Neural cell (in vitro differentiated cells): ENCODE results near the gene COG5. TPM values are rescaled to one million over a fixed set of nuclear protein-coding genes. Genes with fewer than 3 reads are reported as not detected.

Experiments
- H2AFZ ChIP-seq: fragments of 200-600, 300-800 bp; sonication (generic), shearing (Covaris generic); 2 replicates; pipeline ENCODE4 v1.6.0; 2014; ENCODE audit warnings: low read depth, mild to moderate bottlenecking, antibody characterized with exemption, low read length, moderate library complexity
- H3F3A ChIP-seq: fragments of 200-600 bp; shearing (Covaris generic); 2 replicates; pipeline ENCODE4 v1.6.1; 2016; ENCODE audit warnings: mild to moderate bottlenecking, moderate library complexity, mixed read lengths, antibody characterized with exemption, low read length; ENCODE audit not compliant: insufficient read depth, poor library complexity, severe bottlenecking
- H3K27ac ChIP-seq: fragments of 200-600, 300-800 bp; sonication (generic), shearing (Covaris generic); 2 replicates; pipeline ENCODE4 v1.5.1; 2014; ENCODE audit warnings: mild to moderate bottlenecking, low read length, moderate library complexity
- H3K27me3 ChIP-seq: fragments of 300-800, 200-600 bp; sonication (generic), shearing (Covaris generic); 2 replicates; pipeline ENCODE4 v1.6.0; 2014; ENCODE audit warnings: mild to moderate bottlenecking, low read depth, low read length, moderate library complexity; ENCODE audit not compliant: insufficient read depth
- H3K36me3 ChIP-seq: fragments of 300-800, 200-600 bp; sonication (generic), shearing (Covaris generic); 2 replicates; pipeline ENCODE4 v1.5.1; 2014; ENCODE audit warnings: mild to moderate bottlenecking, antibody characterized with exemption, low read length, moderate library complexity; ENCODE audit not compliant: insufficient read depth
- H3K4me2 ChIP-seq: fragments of 300-800, 200-600 bp; sonication (generic), shearing (Covaris generic); 2 replicates; pipeline ENCODE4 v1.6.0; 2014; ENCODE audit warnings: mild to moderate bottlenecking, low read length
- H3K4me3 ChIP-seq: fragments of 300-800, 200-600 bp; sonication (generic), shearing (Covaris generic); 2 replicates; pipeline ENCODE4 v1.5.1; 2014; ENCODE audit warnings: mild to moderate bottlenecking, low read length, moderate library complexity
- H3K79me2 ChIP-seq: fragments of 200-600 bp; shearing (Covaris generic); replicated peaks from 2 replicates; pipeline ENCODE4 v1.6.0; 2014; ENCODE audit warnings: mild to moderate bottlenecking, low read length, moderate library complexity; ENCODE audit not compliant: insufficient read depth
- H3K9ac ChIP-seq: fragments of 300-800, 200-600 bp; sonication (generic), shearing (Covaris generic); 2 replicates; pipeline ENCODE4 v1.6.1; 2016; ENCODE audit warnings: mild to moderate bottlenecking, low read length, mixed read lengths
- H3K9me2 ChIP-seq: fragments of 200-600 bp; shearing (Covaris generic); 2 replicates; pipeline ENCODE4 v1.6.1; 2016; ENCODE audit warnings: mild to moderate bottlenecking, low read length, mixed read lengths; ENCODE audit not compliant: insufficient read depth
- H3K9me3 ChIP-seq: fragments of 200-600, 300-800 bp; sonication (generic), shearing (Covaris generic); 2 replicates; pipeline ENCODE4 v1.6.1; 2016; ENCODE audit warnings: mild to moderate bottlenecking, mixed run types, low read length, moderate library complexity, mixed read lengths
- H4K20me1 ChIP-seq: fragments of 200-600 bp; shearing (Covaris generic); 2 replicates; pipeline ENCODE4 v1.6.1; 2016; ENCODE audit warnings: mild to moderate bottlenecking, mixed run types; ENCODE audit not compliant: insufficient read depth
- EP300 ChIP-seq: fragments of 450-650 bp; conservative IDR thresholded peaks from 2 replicates; pipeline ENCODE4 v1.6.1; 2014; ENCODE audit warnings: antibody characterized with exemption, mild to moderate bottlenecking, moderate library complexity; ENCODE audit not compliant: poor library complexity, severe bottlenecking
- EZH2 ChIP-seq: fragments of 200-600, 300-800 bp; shearing (Covaris generic), sonication (generic); IDR thresholded peaks from 2 replicates; pipeline ENCODE4 v1.6.1; 2014; ENCODE audit warnings: antibody characterized with exemption, low read length, borderline replicate concordance, mild to moderate bottlenecking; ENCODE audit not compliant: insufficient read depth, poor library complexity, severe bottlenecking
- MXI1 ChIP-seq: fragments of 450-650 bp; conservative IDR thresholded peaks from 2 replicates; pipeline ENCODE4 v1.6.1; 2014; ENCODE audit warnings: antibody characterized with exemption, mild to moderate bottlenecking; ENCODE audit not compliant: poor library complexity, severe bottlenecking
- POLR2AphosphoS5 ChIP-seq: IDR thresholded peaks from 2 replicates; pipeline ENCODE4 v1.6.1; 2012
- RAD21 ChIP-seq: fragments of 450-650 bp; conservative IDR thresholded peaks from 2 replicates; pipeline ENCODE4 v1.6.1; 2014; ENCODE audit warnings: antibody characterized with exemption, mild to moderate bottlenecking, moderate library complexity
- REST ChIP-seq: IDR thresholded peaks from 2 replicates; pipeline ENCODE4 v1.6.1; 2012; ENCODE audit warnings: borderline replicate concordance
- SMC3 ChIP-seq: fragments of 450-650 bp; conservative IDR thresholded peaks from 2 replicates; pipeline ENCODE4 v1.6.1; 2014; ENCODE audit warnings: antibody characterized with exemption, mild to moderate bottlenecking, moderate library complexity; ENCODE audit not compliant: poor library complexity
- TAF1 ChIP-seq: IDR thresholded peaks from 2 replicates; pipeline ENCODE4 v1.6.1; 2012; ENCODE audit warnings: low read depth
- polyA plus RNA-seq: library from polyadenylated mRNA; depleted of rRNA; stranded (reverse); fragments of >200 nt; gene quantifications from 2 replicates; pipeline ENCODE4 v1.2.3, GENCODE V29; 2014
- TF ChIP-seq, protein P1 (sequence below): fragments of 450-650 bp; IDR thresholded peaks from 2 replicates; pipeline ENCODE4 v1.5.1; 2014; ENCODE audit warnings: antibody characterized with exemption, mild to moderate bottlenecking, moderate library complexity; ENCODE audit not compliant: poor library complexity, severe bottlenecking

Gene COG5
- polyA plus RNA-seq, 1 donor from 2014 or later: 13.3 TPM

DNA sequence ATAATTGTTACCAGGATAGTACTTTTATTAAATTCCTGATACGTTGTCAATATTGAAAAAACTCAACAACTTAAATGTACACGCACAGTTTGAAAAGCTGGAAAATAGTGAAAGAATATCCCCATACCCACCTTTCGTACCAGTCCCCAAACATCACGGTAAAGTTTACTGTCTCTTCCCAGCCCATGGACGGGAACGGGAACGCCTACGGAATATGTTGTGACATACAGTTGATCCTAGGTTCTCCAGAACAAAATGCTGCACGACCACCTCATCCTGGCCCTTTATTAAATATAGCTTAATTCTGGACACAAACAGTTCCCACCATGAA is 15.8 kb upstream of the COG5 start:
- H3K36me3 ChIP-seq: no peaks in the 10 kb centered on the region
- no peaks in the 10 kb centered on the region for H3F3A ChIP-seq
- H3K4me2 ChIP-seq: peak overlapping the region; percentile 52
- H3K79me2 ChIP-seq: no peaks in the 10 kb centered on the region
- H3K9me2 ChIP-seq: no peaks in the 10 kb centered on the region
- H3K9me3 ChIP-seq: no peaks in the 10 kb centered on the region
- peak overlapping the region; percentile 70 for H3K9ac ChIP-seq
- peak overlapping the region; percentile 51 for H2AFZ ChIP-seq
- TF ChIP-seq TAF1 (no peak), SMC3 (no peak), EZH2 (no peak), MXI1 (no peak), RAD21 (no peak), REST (no peak), POLR2AphosphoS5 (no peak), EP300 (no peak)
- TF ChIP-seq, protein P1, sequence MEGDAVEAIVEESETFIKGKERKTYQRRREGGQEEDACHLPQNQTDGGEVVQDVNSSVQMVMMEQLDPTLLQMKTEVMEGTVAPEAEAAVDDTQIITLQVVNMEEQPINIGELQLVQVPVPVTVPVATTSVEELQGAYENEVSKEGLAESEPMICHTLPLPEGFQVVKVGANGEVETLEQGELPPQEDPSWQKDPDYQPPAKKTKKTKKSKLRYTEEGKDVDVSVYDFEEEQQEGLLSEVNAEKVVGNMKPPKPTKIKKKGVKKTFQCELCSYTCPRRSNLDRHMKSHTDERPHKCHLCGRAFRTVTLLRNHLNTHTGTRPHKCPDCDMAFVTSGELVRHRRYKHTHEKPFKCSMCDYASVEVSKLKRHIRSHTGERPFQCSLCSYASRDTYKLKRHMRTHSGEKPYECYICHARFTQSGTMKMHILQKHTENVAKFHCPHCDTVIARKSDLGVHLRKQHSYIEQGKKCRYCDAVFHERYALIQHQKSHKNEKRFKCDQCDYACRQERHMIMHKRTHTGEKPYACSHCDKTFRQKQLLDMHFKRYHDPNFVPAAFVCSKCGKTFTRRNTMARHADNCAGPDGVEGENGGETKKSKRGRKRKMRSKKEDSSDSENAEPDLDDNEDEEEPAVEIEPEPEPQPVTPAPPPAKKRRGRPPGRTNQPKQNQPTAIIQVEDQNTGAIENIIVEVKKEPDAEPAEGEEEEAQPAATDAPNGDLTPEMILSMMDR: no peak
- no peaks in the 10 kb centered on the region for H3K27me3 ChIP-seq
- no peak overlapping the region for H3K27ac ChIP-seq
- no peaks in the 10 kb centered on the region for H4K20me1 ChIP-seq
- H3K4me3 ChIP-seq: peak overlapping the region; percentile 82

DNA sequence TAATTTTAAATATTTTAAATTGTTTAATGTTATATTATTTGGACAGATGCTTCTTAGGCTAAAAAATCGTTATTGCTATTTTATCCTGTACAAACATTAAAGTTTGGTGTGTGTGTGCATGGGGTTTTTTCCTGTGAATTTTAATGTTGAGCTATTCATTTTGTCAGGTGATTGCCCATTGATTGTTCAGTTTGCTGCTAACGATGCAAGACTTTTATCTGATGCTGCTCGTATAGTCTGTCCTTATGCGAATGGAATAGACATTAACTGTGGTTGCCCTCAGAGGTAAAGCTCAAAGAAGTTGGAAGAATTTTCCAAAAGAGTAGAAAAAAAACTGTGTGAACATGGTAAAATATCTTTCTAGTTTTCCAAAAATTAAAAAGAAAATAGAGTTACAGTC is 9.8 kb upstream of the COG5 start:
- TF ChIP-seq POLR2AphosphoS5: no peak
- TF ChIP-seq EZH2: no peak
- no peak for TF ChIP-seq RAD21
- TF ChIP-seq MXI1: no peak
- TF ChIP-seq, protein P1: no peak
- TF ChIP-seq REST: no peak
- no peak for TF ChIP-seq SMC3
- TF ChIP-seq EP300: no peak
- TF ChIP-seq TAF1: no peak

More for the DNA sequence above, 9.8 kb upstream of the COG5 start:
- no peak overlapping the region for H2AFZ ChIP-seq
- no peaks in the 10 kb centered on the region for H3K79me2 ChIP-seq
- no peak overlapping the region for H3K4me3 ChIP-seq
- H3F3A ChIP-seq: no peaks in the 10 kb centered on the region
- H3K9me3 ChIP-seq: no peaks in the 10 kb centered on the region
- no peak overlapping the region for H3K27ac ChIP-seq
- no peak overlapping the region for H3K9ac ChIP-seq
- no peaks in the 10 kb centered on the region for H3K9me2 ChIP-seq
- H3K36me3 ChIP-seq: no peaks in the 10 kb centered on the region
- H4K20me1 ChIP-seq: no peaks in the 10 kb centered on the region
- H3K4me2 ChIP-seq: no peak overlapping the region
- H3K27me3 ChIP-seq: no peaks in the 10 kb centered on the region
